Smooth muscle cell (in vitro differentiated cells): ENCODE results near the gene PRSS37. TPM values are rescaled to one million over a fixed set of nuclear protein-coding genes. Genes with fewer than 3 reads are reported as not detected.

Experiments
- DNase-seq: peaks from one replicate; lab custom pipeline; 2025; ENCODE audit not compliant: unreplicated experiment; lab: John Stamatoyannopoulos, UW
- H2AFZ ChIP-seq: fragments of 200-600 bp; sonication (generic); 2 replicates; pipeline ENCODE4 v1.6.0; 2016; ENCODE audit warnings: antibody characterized with exemption, low read depth, mild to moderate bottlenecking
- H3F3A ChIP-seq: fragments of 200-600 bp; sonication (generic); 2 replicates; pipeline ENCODE4 v1.6.0; 2017; ENCODE audit warnings: antibody characterized with exemption, low read depth
- H3K27ac ChIP-seq: fragments of 200-600 bp; sonication (generic); 2 replicates; pipeline ENCODE4 v1.5.1; 2016; ENCODE audit warnings: low read depth, mild to moderate bottlenecking
- H3K27me3 ChIP-seq: fragments of 200-600 bp; sonication (generic); 2 replicates; pipeline ENCODE4 v1.6.1; 2016; ENCODE audit warnings: low read depth, mild to moderate bottlenecking
- H3K36me3 ChIP-seq: fragments of 200-600 bp; sonication (generic); 2 replicates; pipeline ENCODE4 v1.5.1; 2016; ENCODE audit warnings: low read depth
- H3K4me1 ChIP-seq: fragments of 200-600 bp; sonication (generic); 2 replicates; pipeline ENCODE4 v1.5.1; 2016; ENCODE audit warnings: low read depth
- H3K4me2 ChIP-seq: fragments of 200-600 bp; sonication (generic); 2 replicates; pipeline ENCODE4 v1.6.0; 2016; ENCODE audit warnings: mild to moderate bottlenecking
- H3K4me3 ChIP-seq: fragments of 200-600 bp; sonication (generic); 2 replicates; pipeline ENCODE4 v1.5.1; 2016; ENCODE audit warnings: mild to moderate bottlenecking
- H3K79me2 ChIP-seq: fragments of 200-600 bp; sonication (generic); 2 replicates; pipeline ENCODE4 v1.6.0; 2016; ENCODE audit warnings: low read depth, mild to moderate bottlenecking
- H3K9ac ChIP-seq: fragments of 200-600 bp; sonication (generic); 2 replicates; pipeline ENCODE4 v1.6.0; 2016; ENCODE audit warnings: low read depth
- H3K9me3 ChIP-seq: fragments of 200-600 bp; sonication (generic); replicated peaks from 2 replicates; pipeline ENCODE4 v1.5.1; 2016; ENCODE audit warnings: low read depth
- H4K20me1 ChIP-seq: fragments of 200-600 bp; sonication (generic); 2 replicates; pipeline ENCODE4 v1.6.0; 2016; ENCODE audit warnings: low read depth
- WGBS: methylation state at CpG from one replicate; pipeline ENCODE4 v1.1.7; 2016; ENCODE audit warnings: low lambda C conversion rate; 5-methylcytosine and 5-hydroxymethylcytosine counted together
- polyA plus RNA-seq: library from polyadenylated mRNA; unstranded; fragments of >200 nt; fragmentation: Nextera tagmentation; extraction: Ambion mirVana; gene quantifications from 2 replicates; pipeline ENCODE4 v1.2.1, GENCODE V29; 2016
- total RNA-seq: library from RNA; depleted of rRNA; stranded (reverse); fragments of >200 nt; gene quantifications from 2 replicates; pipeline ENCODE4 v1.2.3, GENCODE V29; 2014
- TF ChIP-seq, protein P1 (sequence below): fragments of 200-600 bp; sonication (generic); IDR thresholded peaks from 2 replicates; pipeline ENCODE4 v1.5.1; 2017; ENCODE audit warnings: borderline replicate concordance, mild to moderate bottlenecking, antibody characterized with exemption; ENCODE audit not compliant: insufficient read depth, poor library complexity, severe bottlenecking

Gene PRSS37, protein sequence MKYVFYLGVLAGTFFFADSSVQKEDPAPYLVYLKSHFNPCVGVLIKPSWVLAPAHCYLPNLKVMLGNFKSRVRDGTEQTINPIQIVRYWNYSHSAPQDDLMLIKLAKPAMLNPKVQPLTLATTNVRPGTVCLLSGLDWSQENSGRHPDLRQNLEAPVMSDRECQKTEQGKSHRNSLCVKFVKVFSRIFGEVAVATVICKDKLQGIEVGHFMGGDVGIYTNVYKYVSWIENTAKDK
- total RNA-seq (not detected in 2 replicates), polyA plus RNA-seq (not detected in 2 replicates)

DNA sequence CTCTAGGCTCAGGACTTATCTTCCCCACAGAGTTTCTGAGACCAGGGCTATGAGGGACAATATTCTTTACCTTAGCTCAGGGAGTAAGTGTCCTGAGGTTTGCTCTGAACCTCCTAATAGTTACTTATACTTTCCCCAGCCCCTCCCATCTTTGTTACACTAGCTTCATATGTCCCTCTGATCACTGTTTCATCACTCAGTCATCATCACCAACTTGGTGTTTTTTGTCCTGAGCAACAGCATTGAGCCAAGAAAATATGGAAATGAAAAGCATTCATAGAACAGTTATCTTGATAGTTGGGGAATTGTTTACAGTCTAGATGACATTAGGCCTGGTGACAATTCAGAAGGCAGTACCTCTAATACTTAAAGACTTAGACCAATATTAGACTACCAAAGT is at the start of gene PRSS37:
TSS of gene PRSS37 (minus strand) at position 101 of the 400 bp plus-strand sequence. CDS start 436 bp downstream, outside the sequence.
- Histone ChIP-seq H3K27me3 (no peaks in the 10 kb centered on the region), H3K4me2 (no peak within 1 kb of the TSS), H3K4me3 (no peak within 1 kb of the TSS), H3K9ac (no peak within 1 kb of the TSS), H3F3A (no peaks in the 10 kb centered on the region), H3K9me3 (no peaks in the 10 kb centered on the region), H2AFZ (no peak within 1 kb of the TSS), H3K36me3 (no peaks in the 10 kb centered on the region), H4K20me1 (no peaks in the 10 kb centered on the region), H3K27ac (no peak within 1 kb of the TSS), H3K4me1 (no peaks in the 10 kb centered on the region), H3K79me2 (no peaks in the 10 kb centered on the region)
- TF ChIP-seq, protein P1, sequence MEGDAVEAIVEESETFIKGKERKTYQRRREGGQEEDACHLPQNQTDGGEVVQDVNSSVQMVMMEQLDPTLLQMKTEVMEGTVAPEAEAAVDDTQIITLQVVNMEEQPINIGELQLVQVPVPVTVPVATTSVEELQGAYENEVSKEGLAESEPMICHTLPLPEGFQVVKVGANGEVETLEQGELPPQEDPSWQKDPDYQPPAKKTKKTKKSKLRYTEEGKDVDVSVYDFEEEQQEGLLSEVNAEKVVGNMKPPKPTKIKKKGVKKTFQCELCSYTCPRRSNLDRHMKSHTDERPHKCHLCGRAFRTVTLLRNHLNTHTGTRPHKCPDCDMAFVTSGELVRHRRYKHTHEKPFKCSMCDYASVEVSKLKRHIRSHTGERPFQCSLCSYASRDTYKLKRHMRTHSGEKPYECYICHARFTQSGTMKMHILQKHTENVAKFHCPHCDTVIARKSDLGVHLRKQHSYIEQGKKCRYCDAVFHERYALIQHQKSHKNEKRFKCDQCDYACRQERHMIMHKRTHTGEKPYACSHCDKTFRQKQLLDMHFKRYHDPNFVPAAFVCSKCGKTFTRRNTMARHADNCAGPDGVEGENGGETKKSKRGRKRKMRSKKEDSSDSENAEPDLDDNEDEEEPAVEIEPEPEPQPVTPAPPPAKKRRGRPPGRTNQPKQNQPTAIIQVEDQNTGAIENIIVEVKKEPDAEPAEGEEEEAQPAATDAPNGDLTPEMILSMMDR = no peak
- no peak for DNase-seq

DNA sequence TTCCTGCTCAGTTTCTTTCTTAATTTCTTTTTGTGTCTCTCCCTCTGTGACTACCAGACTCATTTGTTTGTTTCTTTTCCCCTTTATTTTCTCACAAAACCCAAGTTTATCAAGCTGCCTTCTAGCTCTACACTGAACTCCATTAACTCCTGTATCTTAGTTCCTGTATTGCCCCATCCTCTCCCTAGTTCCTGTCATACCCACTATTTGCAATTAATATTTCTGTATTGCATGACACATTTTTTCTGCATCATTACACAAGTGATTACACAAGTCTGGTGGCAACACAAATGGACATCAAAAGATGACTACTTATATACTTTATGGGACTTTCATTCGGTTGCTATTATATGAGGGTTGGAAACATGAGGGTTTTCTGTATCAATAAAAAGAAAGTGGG is 48.0 kb upstream of the PRSS37 start:
- no peak overlapping the region for H3K4me2 ChIP-seq
- no peaks in the 10 kb centered on the region for H3K9me3 ChIP-seq
- no peak for DNase-seq
- H2AFZ ChIP-seq = no peak overlapping the region
- TF ChIP-seq, protein P1 = no peak
- H3K36me3 ChIP-seq = no peaks in the 10 kb centered on the region
- H4K20me1 ChIP-seq = no peaks in the 10 kb centered on the region
- 93% methylated on average over 1 of the region's 1 CpG for WGBS
- no peaks in the 10 kb centered on the region for H3K79me2 ChIP-seq
- no peak overlapping the region for H3K9ac ChIP-seq
- H3K27ac ChIP-seq = no peak overlapping the region
- no peak overlapping the region for H3K4me3 ChIP-seq
- no peaks in the 10 kb centered on the region for H3F3A ChIP-seq
- H3K27me3 ChIP-seq = no peaks in the 10 kb centered on the region
- no peaks in the 10 kb centered on the region for H3K4me1 ChIP-seq

DNA sequence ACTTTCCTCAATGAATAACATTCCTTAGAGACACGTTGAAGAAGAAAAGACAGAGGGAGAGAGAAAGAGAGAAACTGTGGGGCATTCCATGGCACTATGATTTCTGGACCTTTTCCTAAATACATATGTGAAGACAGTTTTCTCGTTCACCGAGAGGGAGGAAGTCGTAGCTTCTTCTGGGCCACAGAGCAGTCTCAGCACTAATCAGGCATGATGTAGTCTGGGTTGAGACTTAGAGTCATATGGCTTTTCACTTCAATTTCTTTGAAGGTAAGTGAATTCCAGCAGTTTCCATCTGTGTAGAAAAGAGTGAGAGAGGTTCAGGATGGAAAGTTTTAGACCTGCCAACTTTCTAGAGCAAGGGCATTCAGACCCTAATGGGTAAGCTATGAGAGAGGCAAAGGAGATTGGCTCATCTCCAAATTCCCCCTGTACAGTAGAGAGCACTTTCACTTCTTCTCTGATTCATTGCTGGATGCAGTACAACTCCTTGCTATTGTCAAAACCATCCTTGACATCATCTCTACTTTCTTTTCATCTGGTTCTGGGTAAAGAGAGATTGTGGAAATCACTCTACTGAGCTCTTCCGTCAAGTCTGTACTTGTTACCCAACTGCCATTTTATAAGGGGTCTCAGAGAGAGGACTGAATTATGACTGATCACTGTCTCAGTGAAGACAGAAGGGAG is 43.4 kb upstream of the PRSS37 start:
- Histone ChIP-seq H3K4me3 (no peak overlapping the region), H3F3A (no peaks in the 10 kb centered on the region), H4K20me1 (no peaks in the 10 kb centered on the region), H3K4me1 (no peaks in the 10 kb centered on the region), H3K9me3 (no peaks in the 10 kb centered on the region), H3K36me3 (no peaks in the 10 kb centered on the region), H2AFZ (no peak overlapping the region), H3K27me3 (no peaks in the 10 kb centered on the region), H3K79me2 (no peaks in the 10 kb centered on the region), H3K9ac (no peak overlapping the region), H3K27ac (no peak overlapping the region), H3K4me2 (no peak overlapping the region)
- WGBS = 87% methylated on average over 5 of the region's 5 CpGs
- TF ChIP-seq, protein P1 = no peak
- no peak for DNase-seq

DNA sequence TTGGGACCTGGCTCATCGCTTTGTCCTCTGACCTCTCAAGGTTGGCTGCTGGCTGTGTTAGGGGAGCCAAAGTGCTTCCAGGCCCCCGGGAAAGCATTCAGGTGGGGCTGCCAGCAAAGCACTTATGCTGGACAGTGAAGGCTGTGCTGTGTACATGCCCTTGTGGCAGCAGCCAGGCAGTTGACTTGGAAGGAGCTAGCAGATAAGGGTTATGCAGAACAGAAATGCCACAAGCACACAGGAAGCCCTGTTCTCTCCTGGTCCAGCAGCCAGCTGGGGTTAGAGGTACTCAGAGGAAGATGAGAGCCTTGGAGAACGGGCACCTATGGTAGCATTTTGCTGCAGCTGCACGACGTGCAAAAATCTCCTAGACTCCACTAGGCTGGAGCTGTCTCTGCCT is 39.7 kb upstream of the PRSS37 start:
- Histone ChIP-seq H3K27me3 (no peaks in the 10 kb centered on the region), H3K4me1 (no peaks in the 10 kb centered on the region), H2AFZ (no peak overlapping the region), H4K20me1 (no peaks in the 10 kb centered on the region), H3F3A (no peaks in the 10 kb centered on the region), H3K36me3 (no peaks in the 10 kb centered on the region), H3K79me2 (no peaks in the 10 kb centered on the region), H3K9me3 (no peaks in the 10 kb centered on the region), H3K4me2 (no peak overlapping the region), H3K27ac (no peak overlapping the region), H3K9ac (no peak overlapping the region), H3K4me3 (no peak overlapping the region)
- TF ChIP-seq, protein P1 = no peak
- DNase-seq = no peak
- 72% methylated on average over 5 of the region's 5 CpGs for WGBS
